HG03045 (cell line): ENCODE data around the gene MYBPC2.
"Not testable (repeated sequence)": the region's sequence is repeated elsewhere in the genome, so short reads cannot be mapped to it uniquely, and the experiment has no call there.

ENCODE experiments used
- ATAC-seq: cut with Tn5 transposase; IDR thresholded peaks from one replicate; pipeline ENCODE4 v1.9.1; 2021; ENCODE audit warnings: mild to moderate bottlenecking, moderate library complexity; ENCODE audit not compliant: unreplicated experiment

MYBPC2 gene

DNA sequence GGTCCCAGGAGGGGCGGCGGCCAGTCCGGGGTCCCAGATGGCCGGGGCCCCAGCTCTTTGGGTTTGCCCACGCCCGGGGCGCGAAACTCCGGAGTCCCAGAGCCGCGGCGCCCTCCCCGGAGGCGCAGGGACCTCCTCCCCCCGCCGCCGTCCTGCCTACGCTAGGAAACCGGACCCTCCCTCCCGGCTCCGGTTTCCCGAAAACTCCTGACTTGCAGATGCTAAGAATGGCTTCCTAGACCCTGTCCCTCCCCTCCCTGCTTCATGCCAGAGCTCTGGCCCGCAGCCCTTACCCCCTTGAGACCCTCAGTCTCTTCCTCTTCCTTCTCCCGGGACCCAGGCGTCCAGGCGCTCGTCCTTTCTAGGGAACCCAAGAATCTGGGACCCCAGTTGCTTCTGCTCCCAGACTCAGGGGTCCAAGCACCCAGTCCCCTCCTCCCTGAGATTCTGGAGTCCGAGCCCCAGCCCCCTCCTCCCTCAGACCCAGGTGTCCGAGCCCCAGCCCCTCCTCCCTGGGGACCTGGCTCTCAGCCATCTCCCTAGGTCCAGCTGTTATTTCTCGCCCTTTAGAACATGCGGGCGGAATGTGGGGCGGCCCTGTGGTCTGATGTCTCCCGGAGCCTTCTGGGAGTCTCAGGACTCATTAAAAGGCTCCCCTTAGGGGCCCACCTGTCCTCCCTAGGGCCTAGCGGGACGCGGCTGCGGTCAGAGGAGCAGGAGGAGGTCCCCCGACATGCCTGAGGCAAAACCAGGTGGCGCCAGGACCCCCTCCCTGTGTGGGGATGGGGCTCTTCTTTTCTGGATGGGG lies at the start of gene MYBPC2:
MYBPC2 (plus strand) TSS at position 672 of the 808 bp plus-strand sequence; CDS start at position 734, 62 bp downstream.
- no peak for ATAC-seq

DNA sequence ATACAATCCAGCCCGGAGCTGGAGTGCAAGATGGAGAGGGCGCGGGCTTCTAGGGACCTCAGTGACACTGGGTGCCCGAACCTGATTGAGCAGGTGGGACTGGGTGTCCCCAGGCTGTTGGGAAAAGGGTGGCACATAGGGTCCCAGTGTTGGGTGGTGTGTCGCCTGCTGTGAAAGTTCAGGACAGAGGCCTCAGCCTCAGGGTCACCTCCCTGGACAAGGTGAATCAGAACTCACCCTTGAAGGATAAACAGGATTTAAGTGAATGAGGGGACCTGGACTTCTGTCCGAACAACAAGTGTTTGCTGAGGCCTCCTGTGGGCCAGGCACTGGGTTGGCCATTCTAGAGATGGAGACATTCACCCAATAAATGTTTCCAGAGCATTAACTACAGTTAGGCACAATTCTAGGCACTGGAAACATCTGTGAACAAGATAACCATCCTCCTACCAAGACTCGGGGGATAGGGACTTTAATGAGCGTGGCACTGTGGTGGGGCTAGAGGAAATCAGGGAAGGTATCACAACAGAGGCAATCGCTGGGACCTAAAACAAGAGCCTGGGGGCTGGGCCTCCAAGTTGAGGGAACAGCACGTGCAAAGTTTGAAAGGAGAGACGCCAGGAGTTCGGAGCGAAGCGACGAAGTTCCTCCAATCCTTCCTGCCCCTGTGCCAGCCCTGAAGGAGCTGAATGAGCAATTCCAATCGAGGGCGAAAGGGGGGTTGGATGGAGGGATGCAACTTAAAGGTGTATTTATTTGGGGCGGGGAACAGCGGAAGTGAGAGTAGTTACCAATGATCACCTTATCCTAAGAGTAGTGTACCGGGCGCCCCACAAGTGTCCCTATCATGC lies 49.5 kb upstream of the MYBPC2 start:
- peak; percentile 1 for ATAC-seq

DNA sequence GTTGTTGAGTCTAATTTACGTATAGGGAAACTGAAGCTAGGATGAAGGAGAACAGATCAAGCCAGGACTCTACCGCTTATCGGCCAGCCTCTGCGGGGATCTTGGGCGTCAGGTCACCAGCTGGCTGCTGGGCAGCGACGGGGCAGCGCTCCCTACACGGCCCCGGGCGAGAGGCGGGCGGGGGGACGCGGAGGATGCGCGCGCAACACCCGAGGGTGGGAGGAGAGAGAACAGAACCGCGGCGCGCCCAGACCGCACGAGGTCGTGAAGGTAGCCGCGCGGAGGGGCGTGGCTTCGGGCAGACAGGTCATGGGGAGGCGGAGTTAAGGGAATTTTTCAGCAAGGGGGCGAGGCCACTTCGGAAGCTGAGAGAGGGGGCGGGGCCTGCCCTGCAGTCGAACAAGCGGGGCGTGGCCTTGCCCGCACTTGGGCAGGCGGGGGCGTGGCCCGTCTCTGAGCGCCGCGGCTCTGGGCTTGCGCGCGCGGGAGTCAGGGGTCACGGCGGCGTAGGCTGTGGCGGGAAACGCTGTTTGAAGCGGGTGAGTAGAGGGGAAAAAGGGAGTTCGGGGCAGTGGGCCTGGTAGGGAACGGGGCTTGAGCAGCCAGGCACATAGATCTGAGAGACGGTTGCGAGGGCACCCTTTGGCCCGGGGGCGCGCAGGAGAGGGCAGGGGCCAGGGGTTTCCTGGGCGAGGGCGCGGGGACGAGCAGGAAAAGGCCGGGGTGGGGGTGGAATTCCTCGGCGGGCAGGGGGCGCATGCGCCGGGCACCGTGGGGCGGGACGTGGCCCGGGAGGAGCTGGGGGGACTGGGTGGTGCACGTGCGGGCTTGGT lies 48.6 kb upstream of the MYBPC2 start, which contains the start of gene POLD1:
POLD1 (plus strand) TSS at position 496 of the 833 bp plus-strand sequence. CDS start 14,505 bp downstream, outside the sequence.
- peak; percentile 83 for ATAC-seq

DNA sequence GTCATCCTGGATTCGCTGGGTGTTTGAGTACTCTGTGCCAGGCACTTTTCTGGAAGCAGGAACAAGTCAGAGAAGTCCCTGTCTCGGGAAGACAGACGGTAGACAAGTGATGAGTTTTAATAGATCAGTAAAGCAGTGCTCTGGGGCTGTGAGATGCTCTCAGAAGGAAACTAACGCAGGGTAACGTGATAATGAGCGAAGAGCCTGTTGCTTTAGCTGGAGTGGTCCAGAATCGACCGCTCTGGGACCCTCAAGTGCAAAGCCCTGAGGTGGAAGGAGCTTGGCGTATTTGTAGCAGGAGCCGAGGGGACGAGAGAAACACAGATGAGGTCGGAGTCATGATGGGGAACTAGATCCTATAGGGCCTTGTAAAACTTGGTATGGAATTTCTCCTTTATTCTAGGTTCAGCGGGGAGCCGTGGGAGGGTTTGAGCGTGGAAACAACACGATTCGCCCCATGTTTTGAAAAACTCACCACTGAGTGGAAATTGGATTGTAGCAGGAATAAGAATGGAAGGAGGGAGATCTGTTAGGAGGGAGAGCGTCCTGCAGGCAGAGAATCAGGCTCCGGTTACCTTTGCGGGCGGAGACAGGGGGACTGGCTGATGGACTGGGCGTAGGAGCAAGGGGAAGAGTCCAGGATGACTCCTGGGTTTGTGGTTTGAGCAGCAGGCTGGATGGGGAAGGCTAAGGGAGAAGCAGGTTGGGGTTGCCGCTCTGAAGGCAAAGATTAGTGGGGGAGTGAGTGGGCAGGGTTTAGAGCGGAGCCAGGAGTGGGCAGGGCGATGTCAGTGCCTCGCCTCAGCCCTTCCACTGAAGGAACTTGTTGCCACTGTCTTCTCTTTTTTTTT lies 47.8 kb upstream of the MYBPC2 start:
- ATAC-seq: no peak

DNA sequence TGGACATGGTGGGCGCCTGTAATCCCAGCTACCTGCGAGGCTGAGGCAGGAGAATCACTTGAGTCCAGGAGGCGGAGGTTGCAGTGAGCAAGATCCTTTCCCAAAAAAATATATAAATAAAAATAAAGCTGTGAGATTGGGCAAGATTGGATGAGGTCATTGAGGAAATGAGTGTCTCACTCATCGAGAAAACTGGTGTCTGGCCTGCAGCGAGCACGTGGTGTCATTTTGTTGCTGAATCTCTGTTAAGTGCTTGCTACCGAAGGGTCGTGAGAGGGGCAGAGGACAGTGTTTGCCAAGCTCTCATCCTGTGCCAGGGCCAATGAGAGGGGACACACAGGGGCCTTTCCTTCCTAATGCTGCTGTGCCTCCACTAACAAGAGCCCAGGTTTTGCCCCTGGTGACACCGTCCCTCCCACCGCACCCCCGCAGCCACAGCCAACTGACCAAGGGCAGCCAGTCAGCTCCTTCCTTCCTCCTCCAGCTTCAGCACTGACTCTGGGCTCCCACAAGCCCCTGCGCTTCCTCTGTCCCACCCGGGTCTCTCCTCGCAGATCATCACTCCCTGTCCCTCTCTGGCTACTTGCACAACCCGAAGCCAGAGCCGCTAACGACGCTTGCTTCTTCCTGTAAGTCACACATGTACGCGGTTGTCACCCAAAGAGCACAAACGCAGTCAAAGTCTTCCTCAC lies 45.4 kb upstream of the MYBPC2 start:
- no peak for ATAC-seq

DNA sequence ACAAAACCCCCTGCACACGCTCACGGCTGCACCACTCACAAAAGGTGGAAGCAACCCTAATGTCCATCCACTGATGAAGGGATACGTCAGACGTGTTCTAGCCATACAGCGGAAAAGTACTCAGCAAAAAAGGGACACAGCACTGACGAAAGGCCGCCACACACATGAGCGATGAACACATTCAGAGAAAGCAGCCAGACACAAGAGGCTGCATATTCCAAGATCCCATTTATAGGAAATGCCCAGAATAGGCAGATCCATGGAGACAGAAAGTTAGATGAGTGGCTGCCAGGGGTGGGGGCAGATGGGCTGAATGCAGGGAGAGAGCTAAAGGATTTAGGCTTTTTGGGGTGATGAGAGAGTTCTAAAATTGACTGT lies 44.8 kb upstream of the MYBPC2 start:
- no peak for ATAC-seq

DNA sequence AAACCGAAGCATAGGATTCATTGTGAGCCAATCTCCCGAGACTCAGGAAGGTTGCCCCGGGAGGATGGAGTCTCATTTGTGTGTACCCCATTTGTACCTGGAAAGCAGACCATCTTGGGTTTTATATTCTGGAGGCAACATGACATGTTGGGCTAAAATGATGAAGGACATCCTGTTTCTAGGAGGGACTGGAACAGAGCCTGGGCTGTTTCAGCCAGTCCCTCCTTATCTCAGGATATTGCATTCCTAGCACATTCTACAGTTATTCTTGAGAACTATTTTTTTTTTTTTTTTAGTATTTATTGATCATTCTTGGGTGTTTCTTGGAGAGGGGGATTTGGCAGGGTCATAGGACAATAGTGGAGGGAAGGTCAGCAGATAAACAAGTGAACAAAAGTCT lies 42.4 kb upstream of the MYBPC2 start:
- not testable (repeated sequence) for ATAC-seq

DNA sequence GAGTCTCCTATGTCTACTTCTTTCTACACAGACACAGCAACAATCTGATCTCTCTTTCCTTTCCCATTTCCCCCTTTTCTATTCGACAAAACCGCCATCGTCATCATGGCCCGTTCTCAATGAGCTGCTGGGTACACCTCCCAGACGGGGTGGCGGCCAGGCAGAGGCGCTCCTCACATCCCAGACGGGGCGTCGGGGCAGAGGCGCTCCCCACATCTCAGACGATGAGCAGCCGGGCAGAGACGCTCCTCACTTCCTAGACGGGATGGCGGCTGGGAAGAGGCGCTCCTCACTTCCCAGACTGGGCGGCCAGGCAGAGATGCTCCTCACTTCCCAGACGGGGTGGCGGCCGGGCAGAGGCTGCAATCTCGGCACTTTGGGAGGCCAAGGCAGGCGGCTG lies 41.7 kb upstream of the MYBPC2 start:
- not testable (repeated sequence) for ATAC-seq

DNA sequence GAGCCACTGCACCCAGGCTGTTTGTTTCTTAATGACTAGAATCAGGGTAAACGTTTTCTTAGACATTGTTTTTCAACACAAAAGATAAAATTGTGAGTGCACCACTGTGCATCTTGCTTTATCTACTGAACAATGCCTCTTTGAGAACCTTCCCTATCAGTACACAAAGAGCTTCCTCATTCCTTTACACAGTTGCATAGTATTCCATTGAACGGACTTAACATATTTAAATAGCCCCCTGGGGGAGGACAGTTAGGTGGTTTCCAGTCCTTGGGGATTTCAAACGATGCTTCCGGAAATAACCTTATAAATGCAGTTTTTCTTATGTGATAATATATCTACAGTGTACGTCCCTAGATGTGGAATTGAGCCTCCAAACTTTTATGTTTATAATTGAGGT lies 39.9 kb upstream of the MYBPC2 start:
- no peak for ATAC-seq

DNA sequence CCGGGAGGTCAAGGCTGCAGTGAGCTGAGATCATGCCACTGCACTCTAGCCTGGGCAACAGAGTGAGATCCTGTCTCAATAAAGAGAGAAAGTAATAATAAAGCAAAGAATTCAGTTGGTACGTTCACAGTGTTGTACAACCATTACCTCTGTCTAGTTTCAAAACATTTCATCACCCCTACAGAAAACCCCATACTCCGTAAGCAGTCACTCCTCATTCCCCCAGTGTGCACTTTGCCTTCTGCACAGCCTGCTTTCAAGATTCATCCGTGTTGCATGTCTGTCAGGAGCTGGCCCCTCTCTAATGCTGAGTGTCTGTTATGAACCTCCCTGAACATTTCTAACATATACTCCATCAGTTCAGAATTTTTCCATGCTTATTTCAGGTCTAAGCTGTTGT lies 39.1 kb upstream of the MYBPC2 start:
- ATAC-seq: no peak

DNA sequence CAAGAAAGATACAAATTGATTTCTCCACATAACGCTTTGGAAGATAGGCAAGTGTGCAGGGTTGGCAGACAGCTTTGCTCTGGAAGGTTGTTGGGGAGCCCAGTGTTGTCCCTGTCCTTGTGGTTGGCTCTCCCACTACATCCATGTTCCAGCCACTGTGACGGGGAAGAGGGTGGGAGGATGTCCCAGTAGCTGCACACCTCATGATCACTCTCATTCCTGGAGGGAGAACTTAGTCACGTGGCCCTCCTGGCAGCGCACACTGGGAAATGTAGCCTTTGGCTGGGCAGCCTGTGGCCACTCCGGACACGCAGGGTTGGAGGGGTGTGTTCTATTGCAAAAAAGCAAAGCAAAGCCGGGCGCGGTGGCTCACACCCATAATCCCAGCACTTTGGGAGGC lies 38.7 kb upstream of the MYBPC2 start:
- ATAC-seq: no peak

DNA sequence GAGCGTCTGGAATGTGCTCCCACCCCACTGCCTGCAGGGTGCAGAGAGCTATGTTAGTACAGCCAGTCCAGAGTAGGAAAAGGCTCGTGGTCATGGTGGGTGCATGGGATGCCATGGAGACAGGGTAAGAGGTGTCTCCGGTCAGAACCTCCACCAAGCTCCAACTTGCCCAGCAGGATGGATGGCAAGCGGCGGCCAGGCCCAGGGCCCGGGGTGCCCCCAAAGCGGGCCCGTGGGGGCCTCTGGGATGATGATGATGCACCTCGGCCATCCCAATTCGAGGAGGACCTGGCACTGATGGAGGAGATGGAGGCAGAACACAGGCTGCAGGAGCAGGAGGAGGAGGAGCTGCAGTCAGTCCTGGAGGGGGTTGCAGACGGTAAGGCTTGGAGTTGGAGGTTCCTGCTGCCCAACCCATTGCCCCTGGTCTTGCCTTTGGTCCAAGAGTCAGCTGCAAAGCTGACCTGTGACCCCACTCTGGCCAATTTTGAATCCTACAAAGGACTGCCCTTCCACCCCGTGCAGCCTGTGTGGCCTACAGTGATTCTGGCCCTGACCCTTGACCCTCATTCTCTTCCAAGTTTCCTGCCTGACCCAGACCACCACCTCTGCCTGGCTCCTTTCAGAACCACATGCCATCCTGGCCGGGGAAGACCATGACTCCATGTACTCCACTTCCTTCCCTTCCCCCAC lies 33.9 kb upstream of the MYBPC2 start:
- no peak for ATAC-seq

DNA sequence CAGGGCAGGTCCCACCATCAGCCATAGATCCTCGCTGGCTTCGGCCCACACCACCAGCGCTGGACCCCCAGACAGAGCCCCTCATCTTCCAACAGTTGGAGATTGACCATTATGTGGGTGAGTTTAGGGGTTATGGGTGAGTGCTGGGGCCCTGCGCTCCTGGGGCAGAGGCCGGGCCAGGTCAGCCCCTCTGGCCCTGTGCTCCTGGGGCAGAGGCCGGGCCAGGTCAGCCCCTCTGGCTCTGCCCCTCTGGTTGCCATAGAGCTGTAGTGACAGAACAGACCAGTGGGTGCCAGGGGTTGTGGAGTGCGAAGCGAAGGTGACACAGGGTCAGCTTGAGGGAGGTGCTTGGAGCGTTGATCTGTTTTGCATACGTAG lies 33.3 kb upstream of the MYBPC2 start:
- ATAC-seq: no peak

DNA sequence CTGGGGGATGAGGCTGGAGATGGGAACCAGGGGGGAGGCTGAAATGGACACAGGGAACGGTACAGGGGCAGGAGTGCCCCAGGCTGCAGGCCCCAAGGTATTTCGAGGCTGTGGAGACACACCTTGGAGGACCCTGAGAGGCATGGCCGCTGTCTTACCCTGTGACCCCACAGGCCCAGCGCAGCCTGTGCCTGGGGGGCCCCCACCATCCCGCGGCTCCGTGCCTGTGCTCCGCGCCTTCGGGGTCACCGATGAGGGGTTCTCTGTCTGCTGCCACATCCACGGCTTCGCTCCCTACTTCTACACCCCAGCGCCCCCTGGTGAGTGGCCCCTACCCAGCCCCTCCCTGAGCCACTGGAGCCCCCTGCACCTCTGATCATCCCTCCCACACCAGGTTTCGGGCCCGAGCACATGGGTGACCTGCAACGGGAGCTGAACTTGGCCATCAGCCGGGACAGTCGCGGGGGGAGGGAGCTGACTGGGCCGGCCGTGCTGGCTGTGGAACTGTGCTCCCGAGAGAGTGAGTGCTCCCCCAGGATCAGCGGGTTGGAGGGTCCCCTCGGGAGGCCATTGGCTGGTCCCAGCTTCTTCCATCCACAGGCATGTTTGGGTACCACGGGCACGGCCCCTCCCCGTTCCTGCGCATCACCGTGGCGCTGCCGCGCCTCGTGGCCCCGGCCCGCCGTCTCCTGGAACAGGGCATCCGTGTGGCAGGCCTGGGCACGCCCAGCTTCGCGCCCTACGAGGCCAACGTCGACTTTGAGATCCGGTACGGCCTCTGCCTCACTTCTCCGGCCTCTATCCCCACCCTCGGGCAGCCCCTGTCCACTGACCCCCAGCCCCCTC lies 30.9 kb upstream of the MYBPC2 start:
- ATAC-seq: no peak

DNA sequence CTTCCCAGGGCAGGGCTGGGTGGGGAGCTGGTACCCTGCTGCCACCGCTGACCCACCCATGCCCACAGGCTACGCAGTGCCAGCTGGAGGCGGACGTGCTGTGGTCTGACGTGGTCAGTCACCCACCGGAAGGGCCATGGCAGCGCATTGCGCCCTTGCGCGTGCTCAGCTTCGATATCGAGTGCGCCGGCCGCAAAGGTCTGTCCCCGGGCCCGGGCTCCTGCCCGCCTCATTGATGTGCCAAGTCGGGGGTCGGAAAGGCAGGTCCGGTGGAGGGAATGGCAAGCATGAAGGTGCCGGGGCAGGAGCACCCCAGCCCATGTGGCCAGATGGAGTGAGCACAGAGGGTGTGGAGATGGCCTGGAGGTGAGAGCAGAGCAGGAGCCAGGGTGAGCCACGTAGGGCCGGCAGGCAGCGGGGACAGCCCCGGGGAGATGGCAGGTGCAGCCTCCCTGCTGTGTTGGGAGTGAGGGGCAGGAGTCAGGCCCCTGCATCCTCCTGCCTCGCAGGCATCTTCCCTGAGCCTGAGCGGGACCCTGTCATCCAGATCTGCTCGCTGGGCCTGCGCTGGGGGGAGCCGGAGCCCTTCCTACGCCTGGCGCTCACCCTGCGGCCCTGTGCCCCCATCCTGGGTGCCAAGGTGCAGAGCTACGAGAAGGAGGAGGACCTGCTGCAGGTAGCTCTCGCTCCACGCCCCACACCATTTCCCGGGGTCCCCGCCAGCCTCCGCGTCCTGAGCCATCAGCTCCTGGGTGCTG lies 30.0 kb upstream of the MYBPC2 start:
- no peak for ATAC-seq

DNA sequence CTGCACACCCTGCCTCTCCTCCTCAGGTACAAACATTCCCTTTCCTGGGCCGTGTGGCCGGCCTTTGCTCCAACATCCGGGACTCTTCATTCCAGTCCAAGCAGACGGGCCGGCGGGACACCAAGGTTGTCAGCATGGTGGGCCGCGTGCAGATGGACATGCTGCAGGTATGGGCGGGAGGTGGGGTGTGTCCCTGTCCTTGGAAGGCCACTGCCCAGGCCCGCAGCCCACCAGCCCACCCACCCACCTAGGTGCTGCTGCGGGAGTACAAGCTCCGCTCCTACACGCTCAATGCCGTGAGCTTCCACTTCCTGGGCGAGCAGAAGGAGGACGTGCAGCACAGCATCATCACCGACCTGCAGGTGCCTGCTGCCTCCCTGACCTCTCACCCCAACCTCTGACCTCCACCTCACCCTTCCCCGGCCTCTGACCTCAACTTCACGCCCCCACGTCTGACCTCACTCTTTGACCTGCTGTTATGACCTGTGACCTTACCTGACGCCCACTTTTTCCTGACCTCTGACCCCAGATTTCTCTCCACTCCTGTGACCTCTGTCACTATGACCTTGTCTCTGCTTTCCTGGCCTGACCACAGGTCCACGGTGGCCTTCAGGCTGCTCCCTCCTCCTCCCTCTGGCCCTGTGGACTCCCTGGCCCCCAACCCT lies 26.4 kb upstream of the MYBPC2 start:
- no peak for ATAC-seq

DNA sequence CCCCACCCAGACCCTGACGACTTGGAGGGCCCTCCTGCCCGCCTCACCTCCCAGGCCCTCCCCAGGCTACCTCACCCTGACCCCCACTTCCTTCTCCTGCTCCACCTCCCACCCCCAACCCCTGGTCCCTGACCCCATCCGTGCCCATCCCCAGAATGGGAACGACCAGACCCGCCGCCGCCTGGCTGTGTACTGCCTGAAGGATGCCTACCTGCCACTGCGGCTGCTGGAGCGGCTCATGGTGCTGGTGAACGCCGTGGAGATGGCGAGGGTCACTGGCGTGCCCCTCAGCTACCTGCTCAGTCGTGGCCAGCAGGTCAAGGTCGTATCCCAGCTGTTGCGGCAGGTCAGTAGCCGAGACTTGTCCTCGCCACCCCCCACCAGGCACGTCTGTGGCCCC lies 25.9 kb upstream of the MYBPC2 start:
- ATAC-seq: no peak
